ENCODE results near the gene ADK. TPM values are rescaled to one million over a fixed set of nuclear protein-coding genes. Genes with fewer than 3 reads are reported as not detected.

The ADK gene
- total and polyA plus RNA-seq, 4 donors, result 12.6 to 21.1 (median 16.1) TPM

DNA sequence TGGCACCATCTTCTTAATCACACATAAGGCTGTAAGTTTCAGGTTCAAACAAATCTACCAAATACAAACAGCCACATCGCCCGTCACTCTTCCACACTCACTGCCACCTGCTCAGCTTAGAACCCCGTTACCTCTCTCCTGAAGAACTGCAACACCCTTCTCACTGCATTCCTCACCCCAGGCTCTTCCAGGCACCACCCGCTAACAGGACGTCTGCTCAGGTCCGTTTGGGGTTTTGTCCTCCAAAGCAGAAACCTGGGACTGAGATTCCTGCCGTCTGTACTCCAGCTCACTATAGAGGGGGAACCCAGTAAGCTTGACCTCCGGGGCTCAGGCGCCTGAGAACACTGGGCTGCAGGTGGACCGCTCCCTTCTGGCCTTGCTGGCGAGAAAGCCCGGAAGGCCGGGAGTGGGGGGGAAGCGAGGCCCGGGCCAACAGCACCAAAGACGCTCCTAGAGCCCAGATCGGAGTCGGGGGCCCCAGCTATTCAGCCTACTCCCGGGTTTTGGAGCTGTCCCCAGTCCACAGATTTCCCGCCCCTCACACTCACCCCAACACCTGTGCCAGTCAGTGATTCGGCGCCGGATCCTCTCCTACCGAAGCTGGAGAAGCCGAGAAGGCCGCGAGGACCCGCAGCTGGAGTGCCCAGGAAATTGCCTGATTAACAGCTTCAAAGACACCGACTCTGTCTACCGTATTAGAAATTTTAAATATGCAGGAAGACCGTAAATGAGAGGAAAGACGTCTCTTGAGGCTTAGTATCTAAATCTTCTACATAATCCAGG, 624 bp upstream of the ADK start, which contains the start of gene AP3M1:
Gene AP3M1 (minus strand): TSS at position 625 of the 786 bp plus-strand sequence. CDS start 12,449 bp downstream, outside the sequence.
- H3K27me3 ChIP-seq (ENCODE audit: control insufficient read depth in 1 of 2, insufficient read depth in 2 of 2, low read length in 1 of 2), result no peaks in the 10 kb centered on the region
- DNase-seq, result peak; percentile 86 to 91
- H3K9me3 ChIP-seq (ENCODE audit: control insufficient read depth, low read length), result no peaks in the 10 kb centered on the region
- H3K36me3 ChIP-seq (ENCODE audit: control insufficient read depth in 1 of 2, insufficient read depth in 2 of 2, low read length in 1 of 2), result no peaks in the 10 kb centered on the region
- peak within 1 kb of the TSS; percentile 73 to 85 for H3K4me3 ChIP-seq (ENCODE audit: low read length in 2 of 2)
- peaks cover 0 to 7% of the 10 kb centered on the region in 2 donors for H3K4me1 ChIP-seq (ENCODE audit: control insufficient read depth in 1 of 2, insufficient read depth in 2 of 2, low read length in 2 of 2)
- ATAC-seq (ENCODE audit: low FRiP score), result peak; percentile 90
- intact Hi-C loops (cut with DNase I), result no loop called here
- 0% methylated on average over 32 of the region's 32 CpGs for WGBS, 2 donors
- peak within 1 kb of the TSS in 1 of 2 donors; percentile 68 for H3K27ac ChIP-seq (ENCODE audit: low read depth in 1 of 2, low read length in 2 of 2)

DNA sequence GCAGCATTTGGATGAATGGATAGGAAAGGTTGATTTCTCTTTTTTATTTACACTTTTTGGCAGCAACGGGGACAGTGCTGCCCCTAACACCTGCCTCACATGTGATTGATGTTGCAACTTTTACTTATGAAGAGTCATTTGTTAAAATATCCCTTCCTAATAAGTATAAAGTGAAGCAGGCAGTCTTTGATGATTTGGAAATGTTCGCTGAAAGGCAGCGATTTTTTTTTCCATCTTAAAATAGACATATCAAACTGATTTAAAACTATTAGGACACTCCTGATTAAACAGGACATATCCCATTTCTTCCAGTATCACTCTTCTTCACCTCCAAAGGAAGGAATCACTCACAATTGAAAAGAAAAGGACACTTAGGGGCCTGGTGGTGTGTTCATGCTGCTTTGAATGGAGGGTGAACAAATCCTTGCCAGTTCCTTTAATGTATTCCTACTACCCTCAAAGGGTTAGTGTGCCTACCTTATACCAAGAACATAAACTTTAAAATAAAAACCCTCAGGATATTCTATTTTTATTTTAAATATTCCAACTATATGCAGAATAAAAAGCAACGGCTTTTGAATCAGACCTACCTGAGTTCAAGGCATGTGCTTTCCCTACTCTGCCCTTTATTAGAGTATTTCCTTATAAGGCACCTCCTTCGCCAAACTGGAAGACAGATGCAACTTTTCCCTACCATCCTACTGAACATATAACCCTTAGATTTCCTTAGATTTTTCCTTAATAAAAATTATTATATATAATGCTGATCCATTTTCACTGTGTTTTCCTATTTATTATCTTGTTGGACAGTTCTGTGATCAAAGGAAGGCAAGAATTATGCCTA, 1.1 kb downstream of the ADK start:
- Histone ChIP-seq H3K36me3 (ENCODE audit: control insufficient read depth in 1 of 2, insufficient read depth in 2 of 2, low read length in 1 of 2) (no peaks in the 10 kb centered on the region), H3K4me1 (ENCODE audit: control insufficient read depth in 1 of 2, insufficient read depth in 2 of 2, low read length in 2 of 2) (peaks cover 0 to 3% of the 10 kb centered on the region in 2 donors), H3K27me3 (ENCODE audit: control insufficient read depth in 1 of 2, insufficient read depth in 2 of 2, low read length in 1 of 2) (no peaks in the 10 kb centered on the region), H3K4me3 (ENCODE audit: low read length in 2 of 2) (peak overlapping the region; percentile 29 to 73), H3K27ac (ENCODE audit: low read depth in 1 of 2, low read length in 2 of 2) (peak overlapping the region in 1 of 2 donors; percentile 30), H3K9me3 (ENCODE audit: control insufficient read depth, low read length) (no peaks in the 10 kb centered on the region)
- DNase-seq (no peak), ATAC-seq (ENCODE audit: low FRiP score) (no peak)
- intact Hi-C loops (cut with DNase I), result no loop called here
- WGBS, 2 donors, result 14 to 17% methylated on average over 5 of the region's 5 CpGs

DNA sequence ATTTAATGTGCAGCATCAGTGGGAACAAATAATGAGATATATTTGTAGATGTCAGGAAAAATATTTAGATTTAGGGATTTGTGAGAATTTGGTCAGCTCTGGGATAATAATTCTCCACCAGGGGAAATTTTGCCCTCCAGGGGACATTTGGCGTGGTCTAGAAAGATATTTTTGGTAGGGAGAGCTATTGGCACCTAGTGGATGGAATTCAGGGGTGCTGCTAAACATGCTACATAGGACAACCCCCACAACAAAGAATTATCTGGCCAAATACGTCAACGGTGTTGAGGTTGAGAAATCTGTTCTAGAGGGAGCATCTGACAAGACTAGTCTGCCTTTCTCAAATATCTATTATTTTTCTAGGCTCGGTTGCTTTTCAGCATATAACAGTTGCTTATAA, 2.1 kb downstream of the ADK start:
- ATAC-seq (ENCODE audit: low FRiP score), result no peak
- Histone ChIP-seq H3K27ac (ENCODE audit: low read depth in 1 of 2, low read length in 2 of 2) (no peak overlapping the region), H3K27me3 (ENCODE audit: control insufficient read depth in 1 of 2, insufficient read depth in 2 of 2, low read length in 1 of 2) (no peaks in the 10 kb centered on the region), H3K36me3 (ENCODE audit: control insufficient read depth in 1 of 2, insufficient read depth in 2 of 2, low read length in 1 of 2) (no peaks in the 10 kb centered on the region), H3K4me1 (ENCODE audit: control insufficient read depth in 1 of 2, insufficient read depth in 2 of 2, low read length in 2 of 2) (peaks cover 0 to 1% of the 10 kb centered on the region in 2 donors), H3K9me3 (ENCODE audit: control insufficient read depth, low read length) (no peaks in the 10 kb centered on the region), H3K4me3 (ENCODE audit: low read length in 2 of 2) (no peak overlapping the region)
- intact Hi-C loops (cut with DNase I), result no loop called here
- no peak for DNase-seq
- 5 to 15% methylated on average over 4 of the region's 4 CpGs for WGBS, 2 donors

DNA sequence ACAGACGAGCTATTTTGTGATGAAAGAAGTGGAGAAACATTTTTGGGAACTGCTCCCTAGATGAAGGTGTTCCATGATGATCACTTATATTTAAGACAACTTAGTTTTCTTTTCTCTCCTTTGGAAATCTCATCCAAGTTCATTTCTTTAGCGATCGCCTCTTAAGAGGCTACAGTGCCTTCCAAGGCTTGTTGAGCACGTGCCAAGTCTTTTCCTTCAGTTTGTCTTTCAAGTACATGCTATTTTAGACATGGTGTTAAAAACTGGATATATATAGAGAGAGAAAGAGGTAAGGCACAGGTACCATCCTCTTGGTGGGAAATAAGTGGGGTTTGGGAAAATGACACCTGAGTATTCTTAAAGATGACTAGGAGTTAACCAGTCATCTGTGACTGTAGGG, 2.7 kb downstream of the ADK start:
- H3K9me3 ChIP-seq (ENCODE audit: control insufficient read depth, low read length), result no peaks in the 10 kb centered on the region
- no peak overlapping the region for H3K27ac ChIP-seq (ENCODE audit: low read depth in 1 of 2, low read length in 2 of 2)
- ATAC-seq (ENCODE audit: low FRiP score) (no peak), DNase-seq (no peak)
- no peaks in the 10 kb centered on the region for H3K27me3 ChIP-seq (ENCODE audit: control insufficient read depth in 1 of 2, insufficient read depth in 2 of 2, low read length in 1 of 2)
- H3K4me3 ChIP-seq (ENCODE audit: low read length in 2 of 2), result no peak overlapping the region
- intact Hi-C loops (cut with DNase I), result no loop called here
- no peaks in the 10 kb centered on the region for H3K4me1 ChIP-seq (ENCODE audit: control insufficient read depth in 1 of 2, insufficient read depth in 2 of 2, low read length in 2 of 2)
- H3K36me3 ChIP-seq (ENCODE audit: control insufficient read depth in 1 of 2, insufficient read depth in 2 of 2, low read length in 1 of 2), result no peaks in the 10 kb centered on the region
- WGBS, 2 donors, result 11 to 20% methylated on average over 4 of the region's 4 CpGs

DNA sequence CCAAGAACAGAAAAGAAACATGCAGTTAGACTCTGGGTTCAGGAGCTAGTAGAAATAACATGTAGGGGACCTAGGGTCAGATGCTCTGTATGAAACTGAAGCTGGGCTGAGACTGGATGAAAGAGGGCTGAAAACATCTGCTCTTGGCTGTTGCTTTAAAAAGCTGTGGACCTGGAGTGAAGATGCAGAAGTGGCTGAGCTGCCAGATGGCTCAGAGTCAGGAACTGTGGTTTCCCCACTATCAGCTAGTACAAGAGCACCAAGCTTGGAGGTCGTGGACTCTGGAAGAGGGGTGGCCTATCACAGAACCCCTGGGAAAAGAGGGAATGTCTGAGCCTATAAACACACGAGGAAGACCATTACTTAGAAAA, 5.9 kb downstream of the ADK start:
- H3K36me3 ChIP-seq (ENCODE audit: control insufficient read depth in 1 of 2, insufficient read depth in 2 of 2, low read length in 1 of 2), result no peaks in the 10 kb centered on the region
- WGBS, 2 donors, result 39 to 52% methylated on average over 2 of the region's 2 CpGs
- intact Hi-C loops (cut with DNase I), result no loop called here
- DNase-seq (no peak), ATAC-seq (ENCODE audit: low FRiP score) (no peak)
- H3K4me1 ChIP-seq (ENCODE audit: control insufficient read depth in 1 of 2, insufficient read depth in 2 of 2, low read length in 2 of 2), result no peaks in the 10 kb centered on the region
- no peaks in the 10 kb centered on the region for H3K9me3 ChIP-seq (ENCODE audit: control insufficient read depth, low read length)
- H3K27me3 ChIP-seq (ENCODE audit: control insufficient read depth in 1 of 2, insufficient read depth in 2 of 2, low read length in 1 of 2), result no peaks in the 10 kb centered on the region
- H3K27ac ChIP-seq (ENCODE audit: low read depth in 1 of 2, low read length in 2 of 2), result no peak overlapping the region
- no peak overlapping the region for H3K4me3 ChIP-seq (ENCODE audit: low read length in 2 of 2)

DNA sequence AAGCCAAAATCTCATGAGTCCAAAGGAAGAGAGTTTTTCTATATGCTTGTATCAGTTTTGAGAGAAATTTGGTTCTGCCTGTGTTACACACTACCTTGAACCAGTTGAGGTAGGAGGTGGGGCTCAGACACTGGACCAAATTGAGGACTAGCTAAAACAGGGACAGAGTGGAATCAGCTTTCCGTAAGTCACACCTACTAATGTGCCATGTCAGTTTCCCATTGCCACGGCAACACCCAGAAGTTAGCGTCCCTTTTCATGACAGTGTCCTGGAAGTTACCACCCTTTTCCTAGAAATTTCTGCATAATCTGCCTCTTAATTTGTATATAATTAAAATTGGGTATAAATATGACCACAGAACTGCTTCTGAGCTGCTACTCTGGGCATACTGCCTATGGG, 9.0 kb downstream of the ADK start:
- Histone ChIP-seq H3K4me3 (ENCODE audit: low read length in 2 of 2) (no peak overlapping the region), H3K27me3 (ENCODE audit: control insufficient read depth in 1 of 2, insufficient read depth in 2 of 2, low read length in 1 of 2) (no peaks in the 10 kb centered on the region), H3K9me3 (ENCODE audit: control insufficient read depth, low read length) (no peaks in the 10 kb centered on the region), H3K27ac (ENCODE audit: low read depth in 1 of 2, low read length in 2 of 2) (no peak overlapping the region), H3K4me1 (ENCODE audit: control insufficient read depth in 1 of 2, insufficient read depth in 2 of 2, low read length in 2 of 2) (no peaks in the 10 kb centered on the region), H3K36me3 (ENCODE audit: control insufficient read depth in 1 of 2, insufficient read depth in 2 of 2, low read length in 1 of 2) (no peaks in the 10 kb centered on the region)
- 94 to 98% methylated on average over 3 of the region's 3 CpGs for WGBS, 2 donors
- no peak for DNase-seq
- ATAC-seq (ENCODE audit: low FRiP score), result no peak
- intact Hi-C loops (cut with DNase I), result no loop called here

DNA sequence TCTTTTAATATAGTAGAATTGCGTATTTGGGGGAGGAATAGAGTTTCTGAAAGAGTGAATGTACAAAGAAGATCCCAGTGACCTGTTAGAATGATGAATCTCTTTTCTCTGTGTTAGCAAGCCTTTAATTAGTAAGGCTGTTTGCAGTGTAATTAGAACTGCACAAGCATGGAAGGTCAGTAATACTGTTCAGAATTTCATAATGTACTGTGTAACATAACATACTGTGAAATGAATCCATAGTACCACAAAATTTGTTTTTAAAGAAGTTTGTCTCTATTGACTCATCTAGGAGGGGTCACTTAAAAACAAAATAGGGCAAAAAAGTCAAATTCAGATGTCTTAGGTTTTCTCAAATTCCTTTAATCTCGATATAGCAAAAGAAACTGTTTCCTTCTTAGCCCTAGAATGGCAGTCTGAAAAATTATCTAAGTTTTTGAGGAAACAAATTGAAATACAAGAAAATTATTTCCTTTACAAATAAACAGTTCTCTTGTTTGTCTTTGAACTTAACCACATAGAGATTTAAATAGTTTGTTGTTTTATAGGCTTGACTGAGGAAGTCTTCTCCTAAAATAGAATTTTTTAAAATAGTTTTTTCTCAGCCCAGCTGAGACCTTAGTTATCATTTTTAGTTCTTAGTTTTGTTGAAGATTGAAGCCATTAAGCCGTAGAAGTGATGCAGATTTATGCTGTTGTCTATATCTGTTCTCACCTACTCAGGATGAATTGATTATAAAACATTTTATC, 12.5 kb downstream of the ADK start:
- Histone ChIP-seq H3K4me1 (ENCODE audit: control insufficient read depth in 1 of 2, insufficient read depth in 2 of 2, low read length in 2 of 2) (no peaks in the 10 kb centered on the region), H3K27me3 (ENCODE audit: control insufficient read depth in 1 of 2, insufficient read depth in 2 of 2, low read length in 1 of 2) (no peaks in the 10 kb centered on the region), H3K9me3 (ENCODE audit: control insufficient read depth, low read length) (no peaks in the 10 kb centered on the region), H3K4me3 (ENCODE audit: low read length in 2 of 2) (no peak overlapping the region), H3K36me3 (ENCODE audit: control insufficient read depth in 1 of 2, insufficient read depth in 2 of 2, low read length in 1 of 2) (no peaks in the 10 kb centered on the region), H3K27ac (ENCODE audit: low read depth in 1 of 2, low read length in 2 of 2) (no peak overlapping the region)
- 39 to 41% methylated on average over 3 of the region's 3 CpGs for whole genome bisulfite sequencing, 2 donors
- ATAC-seq (ENCODE audit: low FRiP score) (no peak), DNase-seq (no peak)
- intact Hi-C loops (cut with DNase I), result no loop called here

DNA sequence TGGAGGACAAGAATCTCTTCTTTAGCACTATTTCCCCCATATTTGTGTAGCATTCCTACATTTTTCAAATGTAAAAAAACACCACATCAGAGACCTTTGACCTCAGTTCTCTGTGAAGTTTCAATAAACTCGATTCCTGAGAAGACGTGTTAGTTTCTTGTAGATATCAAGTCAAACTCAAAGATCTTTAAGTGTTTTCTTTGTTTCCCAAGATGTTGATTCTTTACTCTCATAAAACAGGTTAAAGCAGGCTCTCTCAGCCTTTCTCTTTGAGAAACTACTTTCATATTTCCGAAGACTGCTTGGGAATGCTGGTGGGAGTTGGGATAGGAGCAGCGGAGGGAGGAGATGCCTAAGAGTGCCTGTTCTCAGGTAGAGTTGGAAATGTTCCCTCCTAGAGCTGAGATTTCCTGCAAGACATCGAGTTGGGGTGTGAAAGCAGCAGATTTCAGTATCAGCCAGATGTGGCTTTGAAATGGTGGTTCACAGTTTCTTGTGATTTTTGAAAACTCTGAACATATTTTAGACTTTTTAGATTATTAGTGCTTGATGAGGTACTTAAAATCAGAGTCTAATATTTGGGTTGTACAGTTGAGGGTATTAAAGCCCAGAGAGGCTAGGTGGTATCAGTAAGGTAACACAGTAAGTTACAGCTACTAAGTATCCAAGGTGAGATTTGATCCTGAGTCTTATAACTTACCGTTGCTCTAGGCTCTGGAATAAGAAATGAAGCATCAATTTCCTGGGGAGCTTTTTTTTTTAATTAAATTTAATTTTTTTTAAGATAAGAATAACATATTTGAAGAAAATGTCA, 13.9 kb downstream of the ADK start:
- Histone ChIP-seq H3K36me3 (ENCODE audit: control insufficient read depth in 1 of 2, insufficient read depth in 2 of 2, low read length in 1 of 2) (no peaks in the 10 kb centered on the region), H3K4me1 (ENCODE audit: control insufficient read depth in 1 of 2, insufficient read depth in 2 of 2, low read length in 2 of 2) (no peaks in the 10 kb centered on the region), H3K4me3 (ENCODE audit: low read length in 2 of 2) (no peak overlapping the region), H3K27ac (ENCODE audit: low read depth in 1 of 2, low read length in 2 of 2) (no peak overlapping the region), H3K27me3 (ENCODE audit: control insufficient read depth in 1 of 2, insufficient read depth in 2 of 2, low read length in 1 of 2) (no peaks in the 10 kb centered on the region), H3K9me3 (ENCODE audit: control insufficient read depth, low read length) (no peaks in the 10 kb centered on the region)
- intact Hi-C loops (cut with DNase I), result no loop called here
- DNase-seq, result no peak
- WGBS, 2 donors, result 70 to 71% methylated on average over 6 of the region's 6 CpGs
- ATAC-seq (ENCODE audit: low FRiP score), result no peak

Data from aorta (tissue), 5 donors.